ENCODE data around the gene SHOC2. TPM values are rescaled to one million over a fixed set of nuclear protein-coding genes. Genes with fewer than 3 reads are reported as not detected.

The SHOC2 gene
- total RNA-seq, 1 experiment from 2014 or later = 59.8 TPM

DNA sequence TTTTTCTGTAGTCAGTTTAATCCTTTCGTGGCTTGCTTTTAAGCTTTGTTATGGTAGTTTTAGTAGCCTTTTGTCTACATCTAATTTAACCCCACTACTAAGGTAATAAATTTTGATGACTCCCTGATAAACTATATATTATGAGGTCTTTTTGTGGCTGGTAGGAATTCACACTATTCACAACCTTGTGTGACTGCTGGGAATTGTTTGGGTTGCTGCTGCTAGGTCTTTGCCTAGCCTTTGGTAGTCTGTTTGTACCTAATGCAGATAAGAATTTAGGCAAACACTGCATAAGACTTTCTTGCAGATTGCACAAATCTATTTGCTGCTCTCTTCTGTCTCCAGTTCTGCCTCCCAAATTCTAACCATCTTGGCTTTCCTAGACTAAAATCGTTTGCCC lies 58.3 kb downstream of the SHOC2 start:
- Mint-ChIP-seq H3K4me3 (ENCODE audit: unreplicated experiment) (no peak overlapping the region), H3K27ac (ENCODE audit: low read depth, unreplicated experiment) (no peak overlapping the region), H3K36me3 (ENCODE audit: insufficient read depth, unreplicated experiment) (peaks cover 34% of the 10 kb centered on the region), H3K4me1 (ENCODE audit: insufficient read depth, unreplicated experiment) (peaks cover 10% of the 10 kb centered on the region), H3K27me3 (ENCODE audit: insufficient read depth, unreplicated experiment) (no peaks in the 10 kb centered on the region), H3K9me3 (ENCODE audit: unreplicated experiment) (no peaks in the 10 kb centered on the region)
- no TSS peak for BruUV-seq (replicated peaks)
- ChIA-PET CTCF (no interaction called here), POLR2A (interaction anchor here (1.2 kb wide), 1 partner anchor 19 kb away, joined by 3 read pairs; no protein-coding TSS in a partner anchor)
- intact Hi-C loops (cut with micrococcal nuclease) = no loop called here
- TF ChIP-seq, protein P1, sequence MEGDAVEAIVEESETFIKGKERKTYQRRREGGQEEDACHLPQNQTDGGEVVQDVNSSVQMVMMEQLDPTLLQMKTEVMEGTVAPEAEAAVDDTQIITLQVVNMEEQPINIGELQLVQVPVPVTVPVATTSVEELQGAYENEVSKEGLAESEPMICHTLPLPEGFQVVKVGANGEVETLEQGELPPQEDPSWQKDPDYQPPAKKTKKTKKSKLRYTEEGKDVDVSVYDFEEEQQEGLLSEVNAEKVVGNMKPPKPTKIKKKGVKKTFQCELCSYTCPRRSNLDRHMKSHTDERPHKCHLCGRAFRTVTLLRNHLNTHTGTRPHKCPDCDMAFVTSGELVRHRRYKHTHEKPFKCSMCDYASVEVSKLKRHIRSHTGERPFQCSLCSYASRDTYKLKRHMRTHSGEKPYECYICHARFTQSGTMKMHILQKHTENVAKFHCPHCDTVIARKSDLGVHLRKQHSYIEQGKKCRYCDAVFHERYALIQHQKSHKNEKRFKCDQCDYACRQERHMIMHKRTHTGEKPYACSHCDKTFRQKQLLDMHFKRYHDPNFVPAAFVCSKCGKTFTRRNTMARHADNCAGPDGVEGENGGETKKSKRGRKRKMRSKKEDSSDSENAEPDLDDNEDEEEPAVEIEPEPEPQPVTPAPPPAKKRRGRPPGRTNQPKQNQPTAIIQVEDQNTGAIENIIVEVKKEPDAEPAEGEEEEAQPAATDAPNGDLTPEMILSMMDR (IDR thresholded peaks at IDR 0.05; ENCODE audit: unreplicated experiment) = no peak
- no peak for DNase-seq (ENCODE audit: unreplicated experiment)

DNA sequence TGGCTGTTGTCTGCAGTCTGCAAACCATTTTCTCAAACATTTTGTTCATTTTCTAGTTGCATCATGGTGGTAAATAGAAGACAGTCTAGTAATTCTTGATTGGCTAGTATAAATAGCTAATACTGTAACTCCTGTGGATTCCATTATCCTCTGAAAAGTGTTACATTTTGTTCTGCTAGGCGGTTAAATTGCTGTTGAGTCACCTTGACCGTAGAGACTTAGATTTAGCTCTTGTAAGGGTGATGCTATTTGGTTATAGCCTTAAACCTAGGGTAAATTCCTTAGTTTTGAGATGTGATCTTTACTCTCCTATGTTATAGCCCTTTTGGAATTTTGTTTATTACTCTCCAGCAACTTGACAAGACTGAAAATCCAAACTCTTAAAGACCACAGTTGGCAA lies 58.8 kb downstream of the SHOC2 start:
- peaks cover 34% of the 10 kb centered on the region for H3K36me3 Mint-ChIP-seq (ENCODE audit: insufficient read depth, unreplicated experiment)
- no peak for DNase-seq (ENCODE audit: unreplicated experiment)
- intact Hi-C loops (cut with micrococcal nuclease) = no loop called here
- no peaks in the 10 kb centered on the region for H3K9me3 Mint-ChIP-seq (ENCODE audit: unreplicated experiment)
- H3K27me3 Mint-ChIP-seq (ENCODE audit: insufficient read depth, unreplicated experiment) = no peaks in the 10 kb centered on the region
- CTCF ChIA-PET = no interaction called here
- H3K27ac Mint-ChIP-seq (ENCODE audit: low read depth, unreplicated experiment) = no peak overlapping the region
- H3K4me3 Mint-ChIP-seq (ENCODE audit: unreplicated experiment) = no peak overlapping the region
- H3K4me1 Mint-ChIP-seq (ENCODE audit: insufficient read depth, unreplicated experiment) = peaks cover 10% of the 10 kb centered on the region
- TF ChIP-seq, protein P1 (IDR thresholded peaks at IDR 0.05; ENCODE audit: unreplicated experiment) = no peak
- POLR2A ChIA-PET = interaction anchor here (2.0 kb wide), 1 partner anchor 16 kb away, joined by 4 read pairs; no protein-coding TSS in a partner anchor
- no TSS peak for BruUV-seq (replicated peaks)

DNA sequence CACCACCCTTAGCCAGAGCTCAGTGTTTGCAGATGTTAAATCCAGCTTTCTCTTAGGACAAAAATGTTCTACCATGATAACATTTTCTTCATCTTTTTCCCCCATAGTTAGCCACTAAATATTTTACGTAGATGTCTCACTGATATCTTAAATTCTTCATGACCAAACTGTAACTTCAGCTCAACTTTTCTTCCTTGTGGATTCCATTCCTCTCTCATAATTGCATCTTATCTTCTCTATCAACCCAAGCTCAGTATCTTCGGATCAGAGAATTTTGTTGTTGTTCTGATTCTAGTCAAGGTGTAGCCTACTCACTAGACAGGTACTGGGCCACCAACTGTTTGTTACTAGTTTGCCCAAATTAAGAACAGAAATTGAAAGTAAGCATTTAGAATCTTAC lies 60.2 kb downstream of the SHOC2 start:
- Mint-ChIP-seq H3K36me3 (ENCODE audit: insufficient read depth, unreplicated experiment) (peaks cover 41% of the 10 kb centered on the region), H3K4me1 (ENCODE audit: insufficient read depth, unreplicated experiment) (peaks cover 10% of the 10 kb centered on the region), H3K27me3 (ENCODE audit: insufficient read depth, unreplicated experiment) (no peaks in the 10 kb centered on the region), H3K4me3 (ENCODE audit: unreplicated experiment) (no peak overlapping the region), H3K9me3 (ENCODE audit: unreplicated experiment) (no peaks in the 10 kb centered on the region), H3K27ac (ENCODE audit: low read depth, unreplicated experiment) (no peak overlapping the region)
- no peak for DNase-seq (ENCODE audit: unreplicated experiment)
- BruUV-seq (replicated peaks) = no TSS peak
- ChIA-PET CTCF (no interaction called here), POLR2A (interaction anchor here (2.0 kb wide), 1 partner anchor 17 kb away, joined by 4 read pairs; no protein-coding TSS in a partner anchor)
- TF ChIP-seq, protein P1 (IDR thresholded peaks at IDR 0.05; ENCODE audit: unreplicated experiment) = no peak
- intact Hi-C loops (cut with micrococcal nuclease) = no loop called here

DNA sequence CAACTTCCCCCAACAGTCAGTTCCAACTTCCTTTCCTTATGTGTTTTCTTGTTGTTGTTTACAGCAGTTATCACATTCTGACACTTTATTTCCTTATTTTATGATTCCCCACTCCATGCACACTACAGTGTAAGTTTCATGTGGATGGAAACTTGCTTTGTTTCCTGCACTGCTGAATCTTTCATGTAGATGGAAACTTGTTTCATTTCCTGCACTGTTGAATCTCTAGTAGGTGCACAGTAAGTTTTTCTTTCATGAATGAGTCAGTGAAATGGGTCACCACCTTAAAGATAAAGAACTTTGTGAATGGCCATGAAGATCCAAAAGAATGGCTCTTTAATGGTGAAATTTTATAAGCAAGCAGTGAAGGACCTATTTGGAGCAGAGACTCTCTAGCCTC lies 61.4 kb downstream of the SHOC2 start:
- no peak for DNase-seq (ENCODE audit: unreplicated experiment)
- TF ChIP-seq, protein P1 (IDR thresholded peaks at IDR 0.05; ENCODE audit: unreplicated experiment) = no peak
- Mint-ChIP-seq H3K27ac (ENCODE audit: low read depth, unreplicated experiment) (no peak overlapping the region), H3K9me3 (ENCODE audit: unreplicated experiment) (no peaks in the 10 kb centered on the region), H3K4me1 (ENCODE audit: insufficient read depth, unreplicated experiment) (peaks cover 10% of the 10 kb centered on the region), H3K27me3 (ENCODE audit: insufficient read depth, unreplicated experiment) (no peaks in the 10 kb centered on the region), H3K36me3 (ENCODE audit: insufficient read depth, unreplicated experiment) (peaks cover 35% of the 10 kb centered on the region), H3K4me3 (ENCODE audit: unreplicated experiment) (no peak overlapping the region)
- CTCF ChIA-PET = no interaction called here
- intact Hi-C loops (cut with micrococcal nuclease) = no loop called here
- POLR2A ChIA-PET = no interaction called here
- no TSS peak for BruUV-seq (replicated peaks)
